Endothelial cell of umbilical vein (primary cell): ENCODE measurements around the gene RDH13. TPM values are rescaled to one million over a fixed set of nuclear protein-coding genes. Genes with fewer than 3 reads are reported as not detected.
"Not testable (repeated sequence)": the region's sequence is repeated elsewhere in the genome, so short reads cannot be mapped to it uniquely, and the experiment has no call there.

ENCODE experiments used
- BruUV-seq: library from RNA; stranded (reverse); fragments of 400-500 nt; replicated peaks from 2 replicates; lab custom pipeline; 2021; lab: Mats Ljungman, UMichigan
- CTCF ChIA-PET: fragments of 300-600, 350-600 bp; sonication (Branson Sonifier 250); formaldehyde crosslinking; loops from one replicate; lab custom pipeline; 2021; ENCODE audit warnings: antibody characterized with exemption, inconsistent platforms; lab: Charles Lee
- POLR2A ChIA-PET: fragments of 300-600, 350-600 bp; sonication (Branson Sonifier 250); formaldehyde crosslinking; loops from one replicate; lab custom pipeline; 2021; ENCODE audit warnings: antibody characterized with exemption, inconsistent platforms; lab: Charles Lee
- DNase-seq: peaks from one replicate; pipeline ENCODE4 v3.0.0-alpha.2; 2011; ENCODE audit warnings: low read depth, low spot score
- FAIRE-seq: peaks from 2 replicates; lab custom pipeline; 2011; peaks lifted over from hg19 to GRCh38; lab: Jason Lieb, UNC
- H2AFZ ChIP-seq: 2 replicates; pipeline ENCODE4 v1.6.0; 2012; ENCODE audit warnings: low read depth, low read length, control low read depth, inconsistent platforms
- H3K27ac ChIP-seq: 2 replicates; pipeline ENCODE4 v1.5.1; 2011; ENCODE audit warnings: low read depth, mild to moderate bottlenecking, control low read depth, low read length, moderate library complexity; ENCODE audit not compliant: insufficient read depth
- H3K27me3 ChIP-seq, 2 experiments: 2 replicates each; pipeline versions ENCODE4 v1.6.0 to v1.6.1; 2011; ENCODE audit warnings: low read length in 2 of 2, mixed read lengths in 1 of 2; ENCODE audit not compliant: control insufficient read depth in 2 of 2, insufficient read depth in 2 of 2
- H3K36me3 ChIP-seq, 2 experiments: 2 replicates in 1 of 2; 3 replicates in 1 of 2; pipeline ENCODE4 v1.5.1; 2011; ENCODE audit warnings: low read length in 2 of 2, mild to moderate bottlenecking in 1 of 2, moderate library complexity in 1 of 2; ENCODE audit not compliant: control insufficient read depth in 2 of 2, insufficient read depth in 2 of 2; ENCODE audit errors: extremely low read depth in 1 of 2
- H3K4me1 ChIP-seq: 3 replicates; pipeline ENCODE4 v1.5.1; 2011; ENCODE audit warnings: mild to moderate bottlenecking, low read length; ENCODE audit not compliant: control insufficient read depth, insufficient read depth; ENCODE audit errors: extremely low read depth
- H3K4me2 ChIP-seq: 2 replicates; pipeline ENCODE4 v1.6.1; 2011; ENCODE audit warnings: low read length, control low read depth, mixed read lengths; ENCODE audit not compliant: insufficient read depth
- H3K4me3 ChIP-seq, 3 experiments: fragments of 200-600 bp in 1 of 3; sonication (generic), shearing (Covaris generic) in 1 of 3; replicated peaks in 1 of 3; 2 replicates each; pipeline ENCODE4 v1.5.1; 2011 to 2016; ENCODE audit warnings: control low read depth in 3 of 3, low read length in 3 of 3, mild to moderate bottlenecking in 2 of 3, inconsistent platforms in 1 of 3, low read depth in 1 of 3, moderate library complexity in 1 of 3; ENCODE audit not compliant: insufficient read depth in 1 of 3
- H3K79me2 ChIP-seq: 2 replicates; pipeline ENCODE4 v1.6.0; 2012; ENCODE audit warnings: low read length, inconsistent platforms; ENCODE audit not compliant: control insufficient read depth, insufficient read depth
- H3K9ac ChIP-seq: replicated peaks from 2 replicates; pipeline ENCODE3; 2011; ENCODE audit warnings: low read length, control low read depth; ENCODE audit not compliant: insufficient read depth; ENCODE audit errors: extremely low read depth
- H3K9me1 ChIP-seq: replicated peaks from 3 replicates; pipeline ENCODE4 v1.6.0; 2011; ENCODE audit warnings: mild to moderate bottlenecking, low read length; ENCODE audit not compliant: control insufficient read depth, insufficient read depth; ENCODE audit errors: extremely low read depth
- H3K9me3 ChIP-seq: replicated peaks from 2 replicates; pipeline ENCODE4 v1.5.1; 2012; ENCODE audit warnings: low read length, inconsistent platforms; ENCODE audit not compliant: control insufficient read depth, insufficient read depth
- H4K20me1 ChIP-seq: replicated peaks from 2 replicates; pipeline ENCODE3; 2011; ENCODE audit warnings: mild to moderate bottlenecking, low read length; ENCODE audit not compliant: control insufficient read depth, insufficient read depth; ENCODE audit errors: extremely low read depth
- dilution Hi-C: fragments of 300-500 bp; cut with MboI; formaldehyde crosslinking; loops from one replicate; pipeline ENCODE4 v1.15.0; 2019; ENCODE audit warnings: low sequenced_read_pairs; ENCODE audit not compliant: extremely low pct_ligation_motif_present
- intact Hi-C: fragments of 100-400 bp; cut with micrococcal nuclease; formaldehyde crosslinking; loops from one replicate; pipeline ENCODE4 v1.10.0; 2022
- polyA plus RNA-seq, 4 experiments: library from polyadenylated mRNA; depleted of rRNA in 3 of 4; stranded (reverse) in 3 of 4; unstranded in 1 of 4; fragments of >200 nt; gene quantifications; 2 replicates each; pipeline versions ENCODE4 v1.2.1 to v1.2.3, GENCODE V29; 2011 to 2012; ENCODE audit warnings: missing spikeins in 1 of 4
- total RNA-seq: library from RNA; stranded (reverse); gene quantifications from 2 replicates; pipeline ENCODE4 v1.2.3, GENCODE V29; 2021

RDH13 gene
- total and polyA plus RNA-seq, 2 donors (not counting 3 experiments of a cell fraction or from before 2014, with no cell fraction given): 8.7 to 19.6 TPM

- POLR2A ChIA-PET, H3K4me2 ChIP-seq, H3K9me1 ChIP-seq, H3K9me3 ChIP-seq, BruUV-seq, intact Hi-C loops, H3K79me2 ChIP-seq, H3K4me1 ChIP-seq, DNase-seq, H3K9ac ChIP-seq, H3K4me3 ChIP-seq, FAIRE-seq, CTCF ChIA-PET, H3K27ac ChIP-seq, dilution Hi-C loops, H2AFZ ChIP-seq, H3K27me3 ChIP-seq, H4K20me1 ChIP-seq, H3K36me3 ChIP-seq: not testable (repeated sequence)
These were observed 55.4 kb downstream of the RDH13 start for GRCh38 chr19:55007537-55007936.

GRCh38 chr19:55006795-55007194 is 56.2 kb downstream of the RDH13 start:
- H3K9me3 ChIP-seq, DNase-seq, H3K79me2 ChIP-seq, POLR2A ChIA-PET, H4K20me1 ChIP-seq, H3K9me1 ChIP-seq, FAIRE-seq, H3K36me3 ChIP-seq, CTCF ChIA-PET, dilution Hi-C loops, H3K4me3 ChIP-seq, BruUV-seq, intact Hi-C loops, H3K27ac ChIP-seq, H2AFZ ChIP-seq, H3K9ac ChIP-seq, H3K4me2 ChIP-seq, H3K4me1 ChIP-seq, H3K27me3 ChIP-seq: not testable (repeated sequence)
